Cardiac muscle cell (in vitro differentiated cells and primary cell): Measurements from ENCODE around the gene ETHE1. TPM values are rescaled to one million over a fixed set of nuclear protein-coding genes. Genes with fewer than 3 reads are reported as not detected.

ENCODE experiments used
- DNase-seq, 2 donors: peaks; one replicate each; pipeline versions ENCODE4 v3.0.0 to v3.0.0-alpha.2; 2010 to 2017; ENCODE audit warnings: low read depth in 1 of 2, low spot score in 1 of 2
- H3K27ac ChIP-seq: fragments of 200-600 bp; sonication (generic); 2 replicates; pipeline ENCODE4 v1.5.1; 2016
- H3K27me3 ChIP-seq: fragments of 200-600 bp; sonication (generic); 2 replicates; pipeline ENCODE4 v1.6.0; 2016; ENCODE audit warnings: control low read depth
- H3K36me3 ChIP-seq: fragments of 200-600 bp; sonication (generic); 2 replicates; pipeline ENCODE4 v1.5.1; 2016; ENCODE audit warnings: control low read depth
- H3K4me1 ChIP-seq: fragments of 200-600 bp; sonication (generic); 2 replicates; pipeline ENCODE4 v1.8.1; 2017; ENCODE audit warnings: low read depth, mild to moderate bottlenecking, mixed run types
- H3K4me3 ChIP-seq: fragments of 200-600 bp; sonication (generic); 2 replicates; pipeline ENCODE4 v1.5.1; 2016; ENCODE audit warnings: mild to moderate bottlenecking
- H3K9me3 ChIP-seq: fragments of 200-600 bp; sonication (generic); 2 replicates; pipeline ENCODE4 v1.5.1; 2017; ENCODE audit warnings: low read depth, mild to moderate bottlenecking, control low read depth
- CTCF ChIP-seq: IDR thresholded peaks from 2 replicates; pipeline ENCODE4 v1.5.1; 2012; ENCODE audit warnings: low read depth, mild to moderate bottlenecking, low read length
- polyA plus RNA-seq: library from polyadenylated mRNA; unstranded; fragments of >200 nt; fragmentation: Nextera tagmentation; extraction: Ambion mirVana; gene quantifications from 2 replicates; pipeline ENCODE4 v1.2.1, GENCODE V29; 2016
- total RNA-seq: library from RNA; depleted of rRNA; stranded (reverse); fragments of >200 nt; gene quantifications from 2 replicates; pipeline ENCODE4 v1.2.3, GENCODE V29; 2016

ETHE1 gene
- total and polyA plus RNA-seq, 2 experiments from 2014 or later: 31.6 to 35.0 TPM

- no peak overlapping the region for H3K4me3 ChIP-seq
Observed at GRCh38 chr19:43554317-43554895, 27.4 kb upstream of the ETHE1 start.

GRCh38 chr19:43553656-43554055 lies 26.7 kb upstream of the ETHE1 start:
- no peak overlapping the region for H3K4me3 ChIP-seq
- TF ChIP-seq CTCF: no peak
- DNase-seq: no peak
- no peaks in the 10 kb centered on the region for H3K9me3 ChIP-seq
- H3K36me3 ChIP-seq: peaks cover 38% of the 10 kb centered on the region
- no peaks in the 10 kb centered on the region for H3K27me3 ChIP-seq
- H3K4me1 ChIP-seq: no peaks in the 10 kb centered on the region
- H3K27ac ChIP-seq: no peak overlapping the region

More at GRCh38 chr19:43554317-43554895, 27.4 kb upstream of the ETHE1 start:
- H3K27ac ChIP-seq: no peak overlapping the region
- no peaks in the 10 kb centered on the region for H3K4me1 ChIP-seq
- no peak for DNase-seq
- H3K27me3 ChIP-seq: no peaks in the 10 kb centered on the region
- peaks cover 35% of the 10 kb centered on the region for H3K36me3 ChIP-seq
- no peaks in the 10 kb centered on the region for H3K9me3 ChIP-seq
- TF ChIP-seq CTCF: no peak

- Histone ChIP-seq H3K9me3 (no peaks in the 10 kb centered on the region), H3K36me3 (peaks cover 32% of the 10 kb centered on the region), H3K27me3 (no peaks in the 10 kb centered on the region), H3K4me1 (no peaks in the 10 kb centered on the region), H3K4me3 (no peak overlapping the region), H3K27ac (no peak overlapping the region)
- no peak for TF ChIP-seq CTCF
- DNase-seq: no peak
Observed at GRCh38 chr19:43552616-43553015, 25.6 kb upstream of the ETHE1 start.

GRCh38 chr19:43552198-43552450 lies 25.1 kb upstream of the ETHE1 start:
- Histone ChIP-seq H3K4me1 (no peaks in the 10 kb centered on the region), H3K27ac (no peak overlapping the region), H3K36me3 (peaks cover 32% of the 10 kb centered on the region), H3K4me3 (no peak overlapping the region), H3K27me3 (no peaks in the 10 kb centered on the region), H3K9me3 (no peaks in the 10 kb centered on the region)
- no peak for TF ChIP-seq CTCF
- DNase-seq: no peak

- TF ChIP-seq CTCF: no peak
- Histone ChIP-seq H3K9me3 (no peaks in the 10 kb centered on the region), H3K4me3 (no peak overlapping the region), H3K36me3 (peaks cover 32% of the 10 kb centered on the region), H3K27me3 (no peaks in the 10 kb centered on the region), H3K4me1 (no peaks in the 10 kb centered on the region), H3K27ac (no peak overlapping the region)
- no peak for DNase-seq
Observed at GRCh38 chr19:43551399-43552197, 24.6 kb upstream of the ETHE1 start.
